GM18526 (cell line): ENCODE results near the gene CFAP97D2.

Source experiments
- POLR2A ChIP-seq: IDR thresholded peaks from 3 replicates; pipeline ENCODE4 v1.6.1; 2011; ENCODE audit not compliant: insufficient read length; ENCODE audit errors: extremely low read depth

The CFAP97D2 gene

GRCh38 chr13:114151565-114152284, 27.3 kb upstream of the CFAP97D2 start:
- TF ChIP-seq POLR2A: no peak

GRCh38 chr13:114152285-114152645, 26.8 kb upstream of the CFAP97D2 start:
- no peak for TF ChIP-seq POLR2A

GRCh38 chr13:114152831-114153371, 26.2 kb upstream of the CFAP97D2 start:
- TF ChIP-seq POLR2A: no peak

- TF ChIP-seq POLR2A: no peak
Measured at GRCh38 chr13:114153485-114154080, 25.5 kb upstream of the CFAP97D2 start.

GRCh38 chr13:114154476-114154875, 24.6 kb upstream of the CFAP97D2 start:
- TF ChIP-seq POLR2A: no peak

GRCh38 chr13:114155320-114155719, 23.7 kb upstream of the CFAP97D2 start:
- TF ChIP-seq POLR2A: no peak

GRCh38 chr13:114155926-114156883, 22.9 kb upstream of the CFAP97D2 start:
- no peak for TF ChIP-seq POLR2A

- TF ChIP-seq POLR2A: no peak
Measured at GRCh38 chr13:114157869-114158495, 21.1 kb upstream of the CFAP97D2 start.

GRCh38 chr13:114161028-114161556, 18.0 kb upstream of the CFAP97D2 start:
- no peak for TF ChIP-seq POLR2A

- no peak for TF ChIP-seq POLR2A
Measured at GRCh38 chr13:114161644-114162532, 17.2 kb upstream of the CFAP97D2 start.

- no peak for TF ChIP-seq POLR2A
Measured at GRCh38 chr13:114162533-114162922, 16.5 kb upstream of the CFAP97D2 start.

- no peak for TF ChIP-seq POLR2A
Measured at GRCh38 chr13:114164053-114164452, 15.0 kb upstream of the CFAP97D2 start.

GRCh38 chr13:114164681-114165429, 14.2 kb upstream of the CFAP97D2 start:
- TF ChIP-seq POLR2A: no peak
